DMS153 (cell line): ENCODE measurements around the gene USP7.
A peak's percentile ranks its signal among the peaks of the same experiment; 100 is the strongest.

Experiments used
- DNase-seq: peaks from one replicate; lab custom pipeline; 2025; lab: John Stamatoyannopoulos, UW

The USP7 gene

GRCh38 chr16:8899709-8900317, 63.9 kb downstream of the USP7 start:
- no peak for DNase-seq

- no peak for DNase-seq
Observed at GRCh38 chr16:8898660-8899318, 64.9 kb downstream of the USP7 start.

- DNase-seq: no peak
Observed at GRCh38 chr16:8894736-8895334, 68.9 kb downstream of the USP7 start.

- no peak for DNase-seq
Observed at GRCh38 chr16:8893976-8894690, 69.6 kb downstream of the USP7 start.

GRCh38 chr16:8893426-8893825, 70.3 kb downstream of the USP7 start:
- DNase-seq: no peak

GRCh38 chr16:8892101-8892575, 71.6 kb downstream of the USP7 start:
- no peak for DNase-seq

- no peak for DNase-seq
Observed at GRCh38 chr16:8890549-8890921, 73.2 kb downstream of the USP7 start.

- no peak for DNase-seq
Observed at GRCh38 chr16:8889893-8890548, 73.7 kb downstream of the USP7 start.

- no peak for DNase-seq
Observed at GRCh38 chr16:8888951-8889892, 74.5 kb downstream of the USP7 start.

- DNase-seq: no peak
Observed at GRCh38 chr16:8887952-8888560, 75.7 kb downstream of the USP7 start.

GRCh38 chr16:8887431-8887765, 76.3 kb downstream of the USP7 start:
- no peak for DNase-seq

GRCh38 chr16:8886593-8887430, 76.9 kb downstream of the USP7 start:
- no peak for DNase-seq

GRCh38 chr16:8885674-8886592, 77.8 kb downstream of the USP7 start:
- peak; percentile 12 for DNase-seq

- DNase-seq: no peak
Observed at GRCh38 chr16:8882725-8883377, 80.9 kb downstream of the USP7 start.

- no peak for DNase-seq
Observed at GRCh38 chr16:8882041-8882617, 81.6 kb downstream of the USP7 start, which contains the start of gene LITAFD. TSS of gene LITAFD (plus strand) at chr16:8882351. CDS start at chr16:8884356, 2,005 bp downstream.

GRCh38 chr16:8880839-8881510, 82.7 kb downstream of the USP7 start:
- no peak for DNase-seq

GRCh38 chr16:8878523-8878911, 85.2 kb downstream of the USP7 start:
- DNase-seq: no peak
